ENCODE measurements around the gene CEP131.

The CEP131 gene

DNA sequence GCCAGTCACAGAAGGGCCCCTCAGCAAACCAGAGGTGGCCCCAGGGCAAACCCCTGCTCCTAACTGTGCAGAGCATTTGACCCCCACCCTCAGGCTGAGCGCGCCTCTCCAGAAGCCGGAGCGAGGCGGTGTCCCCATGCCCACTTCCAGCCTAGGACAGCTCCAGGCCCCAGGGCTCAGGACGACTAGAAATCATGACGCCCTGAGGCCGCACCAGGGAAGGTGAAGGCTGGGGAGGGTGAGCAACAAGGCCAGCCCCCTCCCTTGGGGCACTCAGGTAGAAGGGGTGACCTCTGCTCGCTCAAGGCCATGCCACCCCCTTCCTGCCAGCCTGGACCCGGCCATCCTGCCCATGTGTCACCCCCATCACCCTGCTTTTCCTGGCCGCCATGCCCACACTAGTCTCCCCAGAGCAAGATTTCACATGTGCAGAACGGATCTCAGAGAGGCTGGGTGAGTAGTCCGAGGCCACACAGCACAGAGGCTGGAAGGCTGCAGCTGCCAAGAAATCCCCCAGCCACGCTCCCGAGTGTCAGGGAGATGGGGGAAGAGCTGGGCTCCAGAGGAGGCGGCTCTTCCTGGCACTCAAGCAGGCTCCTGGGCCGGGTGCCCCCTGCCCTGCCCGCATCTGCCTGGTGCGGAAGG, 59.6 kb downstream of the CEP131 start:
- ChIA-PET POLR2A (no interaction called here), CTCF (no interaction called here)
- Histone ChIP-seq H3K4me1 (ENCODE audit: control insufficient read depth, insufficient read depth, low read length) (peaks cover 2% of the 10 kb centered on the region; the same call in 1 of the 2 replicates), H3K9me3 (ENCODE audit: control insufficient read depth, insufficient read depth, low read depth, low read length) (no peaks in the 10 kb centered on the region), H3K27ac (ENCODE audit: extremely low read depth, low read depth, low read length) (no peak overlapping the region), H3K4me3 (ENCODE audit: low read depth, low read length) (no peak overlapping the region), H3K36me3 (ENCODE audit: control insufficient read depth in 2 of 2, insufficient read depth in 1 of 2, low read length in 2 of 2) (no peaks in the 10 kb centered on the region)
- TF ChIP-seq ZNF843 (tag by site-specific recombination; IDR thresholded peaks at IDR 0.05): no peak
- TF ChIP-seq ZBTB20 (tag by site-specific recombination; IDR thresholded peaks at IDR 0.05): no peak
- no peak for TF ChIP-seq ZNF792 (tag by site-specific recombination; IDR thresholded peaks at IDR 0.05)
- no peak for TF ChIP-seq ZNF677 (tag by site-specific recombination; IDR thresholded peaks at IDR 0.05)
- no peak for TF ChIP-seq ZNF473 (tag by site-specific recombination; IDR thresholded peaks at IDR 0.05)
- no peak for TF ChIP-seq KLF1 (tag by site-specific recombination; IDR thresholded peaks at IDR 0.05)
- no peak for TF ChIP-seq ZNF121 (tag by site-specific recombination; IDR thresholded peaks at IDR 0.05)
- no peak for TF ChIP-seq ZSCAN23 (tag by site-specific recombination; IDR thresholded peaks at IDR 0.05)

- Histone ChIP-seq H3K9me3 (ENCODE audit: control insufficient read depth, insufficient read depth, low read depth, low read length) (no peaks in the 10 kb centered on the region), H3K4me1 (ENCODE audit: control insufficient read depth, insufficient read depth, low read length) (peaks cover 2% of the 10 kb centered on the region; the same call in 1 of the 2 replicates), H3K27ac (ENCODE audit: extremely low read depth, low read depth, low read length) (no peak overlapping the region), H3K36me3 (ENCODE audit: control insufficient read depth in 2 of 2, insufficient read depth in 1 of 2, low read length in 2 of 2) (no peaks in the 10 kb centered on the region), H3K4me3 (ENCODE audit: low read depth, low read length) (no peak overlapping the region)
- CTCF ChIA-PET: no interaction called here
- TF ChIP-seq KLF7 (tag by site-specific recombination; IDR thresholded peaks at IDR 0.05; ENCODE audit: borderline replicate concordance): no peak
- no peak for TF ChIP-seq ZNF157 (tag by site-specific recombination; IDR thresholded peaks at IDR 0.05)
- TF ChIP-seq ZBTB17 (tag by site-specific recombination; IDR thresholded peaks at IDR 0.05): no peak
- POLR2A ChIA-PET: interaction anchor here (0.6 kb wide), 1 partner anchor 59 kb away, joined by 3 read pairs; no protein-coding TSS in a partner anchor
Observed at GRCh38 chr17:81162491-81162890, 60.3 kb downstream of the CEP131 start.

- ChIA-PET CTCF (no interaction called here), POLR2A (interaction anchor here (0.6 kb wide), 1 partner anchor 59 kb away, joined by 3 read pairs; no protein-coding TSS in a partner anchor)
- no peaks in the 10 kb centered on the region for H3K9me3 ChIP-seq (ENCODE audit: control insufficient read depth, insufficient read depth, low read depth, low read length)
- no peak overlapping the region for H3K4me3 ChIP-seq (ENCODE audit: low read depth, low read length)
- no peak overlapping the region for H3K27ac ChIP-seq (ENCODE audit: extremely low read depth, low read depth, low read length)
- peaks cover 2% of the 10 kb centered on the region; the same call in 1 of the 2 replicates for H3K4me1 ChIP-seq (ENCODE audit: control insufficient read depth, insufficient read depth, low read length)
- H3K36me3 ChIP-seq (ENCODE audit: control insufficient read depth in 2 of 2, insufficient read depth in 1 of 2, low read length in 2 of 2): no peaks in the 10 kb centered on the region
- TF ChIP-seq ZNF571 (tag by site-specific recombination; IDR thresholded peaks at IDR 0.05): no peak
- TF ChIP-seq ZNF530 (tag by site-specific recombination; IDR thresholded peaks at IDR 0.05; ENCODE audit: low read depth): no peak
- no peak for TF ChIP-seq ZNF362 (tag by site-specific recombination; IDR thresholded peaks at IDR 0.05)
- no peak for TF ChIP-seq ZNF184 (tag by site-specific recombination; IDR thresholded peaks at IDR 0.05)
- TF ChIP-seq ZFP37 (tag by site-specific recombination; IDR thresholded peaks at IDR 0.05): no peak
- no peak for TF ChIP-seq ZNF148 (tag by site-specific recombination; IDR thresholded peaks at IDR 0.05; ENCODE audit: borderline replicate concordance)
- no peak for TF ChIP-seq ZNF239 (tag by site-specific recombination; IDR thresholded peaks at IDR 0.05)
- no peak for TF ChIP-seq ZNF426 (tag by site-specific recombination; IDR thresholded peaks at IDR 0.05)
- TF ChIP-seq ZNF677 (tag by site-specific recombination; IDR thresholded peaks at IDR 0.05): no peak
- TF ChIP-seq ZNF692 (tag by site-specific recombination; IDR thresholded peaks at IDR 0.05): no peak
- no peak for TF ChIP-seq KLF8 (tag by site-specific recombination; IDR thresholded peaks at IDR 0.05)
- TF ChIP-seq ZNF747 (tag by site-specific recombination; IDR thresholded peaks at IDR 0.05): no peak
- TF ChIP-seq GFI1B (tag by site-specific recombination; IDR thresholded peaks at IDR 0.05): no peak
- TF ChIP-seq KLF10 (tag by site-specific recombination; IDR thresholded peaks at IDR 0.05): no peak
- TF ChIP-seq ZNF701 (tag by site-specific recombination; IDR thresholded peaks at IDR 0.05): no peak
- TF ChIP-seq HOXC10 (CRISPR knock-in tag; IDR thresholded peaks at IDR 0.05): no peak
- TF ChIP-seq IKZF3 (tag by site-specific recombination; IDR thresholded peaks at IDR 0.05): no peak
- TF ChIP-seq FEZF1 (tag by site-specific recombination; IDR thresholded peaks at IDR 0.05): no peak
- no peak for TF ChIP-seq ZNF324 (tag by site-specific recombination; IDR thresholded peaks at IDR 0.05)
Observed at GRCh38 chr17:81161972-81162371, 60.8 kb downstream of the CEP131 start.
